Activated T-helper 9 cell treated with anti-CD3 and anti-CD28 coated beads, Interleukin-2, amount 50 U/mL, for 16 hours (primary cell): ENCODE measurements around the gene PEAR1.

ENCODE experiments used
- DNase-seq: peaks from one replicate; pipeline ENCODE4 v3.0.0-alpha.2; 2020; ENCODE audit warnings: low read depth

Gene PEAR1

GRCh38 chr1:156900896-156901589, 7.5 kb downstream of the PEAR1 start:
- DNase-seq: no peak

- DNase-seq: no peak
These were observed 8.0 kb downstream of the PEAR1 start for GRCh38 chr1:156901590-156901900.

- no peak for DNase-seq
These were observed 8.7 kb downstream of the PEAR1 start for GRCh38 chr1:156901966-156902915.

- DNase-seq: no peak
These were observed 10.0 kb downstream of the PEAR1 start for GRCh38 chr1:156903328-156904091.

- DNase-seq: no peak
These were observed 10.9 kb downstream of the PEAR1 start for GRCh38 chr1:156904187-156904959.

- no peak for DNase-seq
These were observed 11.7 kb downstream of the PEAR1 start for GRCh38 chr1:156905176-156905575.

GRCh38 chr1:156905651-156906050, 12.1 kb downstream of the PEAR1 start:
- no peak for DNase-seq

- DNase-seq: no peak
These were observed 12.8 kb downstream of the PEAR1 start for GRCh38 chr1:156906206-156906906.

- no peak for DNase-seq
These were observed 15.0 kb downstream of the PEAR1 start for GRCh38 chr1:156908541-156908940.

- DNase-seq: no peak
These were observed 15.4 kb downstream of the PEAR1 start for GRCh38 chr1:156908955-156909354.

GRCh38 chr1:156909671-156910070, 16.2 kb downstream of the PEAR1 start:
- no peak for DNase-seq

- peak; percentile 48 for DNase-seq
These were observed 16.8 kb downstream of the PEAR1 start for GRCh38 chr1:156910309-156910782.

GRCh38 chr1:156911577-156912298, 18.2 kb downstream of the PEAR1 start:
- DNase-seq: no peak

GRCh38 chr1:156912310-156912709, 18.8 kb downstream of the PEAR1 start:
- no peak for DNase-seq

GRCh38 chr1:156912861-156913808, 19.6 kb downstream of the PEAR1 start:
- no peak for DNase-seq

- no peak for DNase-seq
These were observed 20.4 kb downstream of the PEAR1 start for GRCh38 chr1:156913809-156914387.

- no peak for DNase-seq
These were observed 20.9 kb downstream of the PEAR1 start for GRCh38 chr1:156914440-156914856.

- peak; percentile 41 for DNase-seq
These were observed 26.9 kb downstream of the PEAR1 start, which contains the start of gene LRRC71 for GRCh38 chr1:156920233-156921052. Gene LRRC71 (plus strand): TSS chr1:156920632. CDS start chr1:156920804, 172 bp downstream.
